OCI-LY1 (cell line): ENCODE results near the gene KRTAP6-3.

Experiments
- EZH2 ChIP-seq: fragments of 200-600 bp; sonication (generic), shearing (Covaris generic); IDR thresholded peaks from 2 replicates; pipeline ENCODE4 v1.8.0; 2017; ENCODE audit warnings: borderline replicate concordance, mixed run types, mild to moderate bottlenecking, antibody characterized with exemption, low read length, moderate library complexity, mixed read lengths
- TF ChIP-seq, protein P1 (sequence below): fragments of 200-600 bp; sonication (generic), shearing (Covaris generic); IDR thresholded peaks from 2 replicates; pipeline ENCODE4 v1.5.1; 2017; ENCODE audit warnings: mild to moderate bottlenecking, antibody characterized with exemption, low read length, moderate library complexity, mixed read lengths

DNA sequence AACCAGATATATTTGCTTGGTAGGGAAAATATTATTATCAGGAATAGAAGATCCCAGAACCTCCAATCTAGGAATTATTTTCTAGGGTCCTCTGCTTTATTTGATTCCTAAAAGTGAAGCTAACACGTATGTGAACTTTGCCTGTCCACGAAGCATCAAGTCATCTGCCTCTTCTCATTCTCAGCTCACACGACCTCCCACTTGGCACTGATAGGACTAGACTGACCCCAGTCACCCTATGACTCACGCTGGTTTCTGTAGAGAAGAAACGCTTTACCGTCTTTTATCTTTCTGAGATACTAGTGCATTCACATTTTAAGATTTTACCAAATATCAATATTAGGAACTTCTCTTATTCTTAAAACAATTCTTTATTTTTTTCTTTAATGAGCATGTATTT is 29.2 kb upstream of the KRTAP6-3 start:
- TF ChIP-seq, protein P1, sequence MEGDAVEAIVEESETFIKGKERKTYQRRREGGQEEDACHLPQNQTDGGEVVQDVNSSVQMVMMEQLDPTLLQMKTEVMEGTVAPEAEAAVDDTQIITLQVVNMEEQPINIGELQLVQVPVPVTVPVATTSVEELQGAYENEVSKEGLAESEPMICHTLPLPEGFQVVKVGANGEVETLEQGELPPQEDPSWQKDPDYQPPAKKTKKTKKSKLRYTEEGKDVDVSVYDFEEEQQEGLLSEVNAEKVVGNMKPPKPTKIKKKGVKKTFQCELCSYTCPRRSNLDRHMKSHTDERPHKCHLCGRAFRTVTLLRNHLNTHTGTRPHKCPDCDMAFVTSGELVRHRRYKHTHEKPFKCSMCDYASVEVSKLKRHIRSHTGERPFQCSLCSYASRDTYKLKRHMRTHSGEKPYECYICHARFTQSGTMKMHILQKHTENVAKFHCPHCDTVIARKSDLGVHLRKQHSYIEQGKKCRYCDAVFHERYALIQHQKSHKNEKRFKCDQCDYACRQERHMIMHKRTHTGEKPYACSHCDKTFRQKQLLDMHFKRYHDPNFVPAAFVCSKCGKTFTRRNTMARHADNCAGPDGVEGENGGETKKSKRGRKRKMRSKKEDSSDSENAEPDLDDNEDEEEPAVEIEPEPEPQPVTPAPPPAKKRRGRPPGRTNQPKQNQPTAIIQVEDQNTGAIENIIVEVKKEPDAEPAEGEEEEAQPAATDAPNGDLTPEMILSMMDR, result no peak
- no peak for TF ChIP-seq EZH2
